HG02798 (cell line): ENCODE results near the gene E2F4.

Source experiments
- ATAC-seq: cut with Tn5 transposase; IDR thresholded peaks from one replicate; pipeline ENCODE4 v1.9.1; 2021; ENCODE audit warnings: mild to moderate bottlenecking; ENCODE audit not compliant: unreplicated experiment, poor library complexity

Gene E2F4

DNA sequence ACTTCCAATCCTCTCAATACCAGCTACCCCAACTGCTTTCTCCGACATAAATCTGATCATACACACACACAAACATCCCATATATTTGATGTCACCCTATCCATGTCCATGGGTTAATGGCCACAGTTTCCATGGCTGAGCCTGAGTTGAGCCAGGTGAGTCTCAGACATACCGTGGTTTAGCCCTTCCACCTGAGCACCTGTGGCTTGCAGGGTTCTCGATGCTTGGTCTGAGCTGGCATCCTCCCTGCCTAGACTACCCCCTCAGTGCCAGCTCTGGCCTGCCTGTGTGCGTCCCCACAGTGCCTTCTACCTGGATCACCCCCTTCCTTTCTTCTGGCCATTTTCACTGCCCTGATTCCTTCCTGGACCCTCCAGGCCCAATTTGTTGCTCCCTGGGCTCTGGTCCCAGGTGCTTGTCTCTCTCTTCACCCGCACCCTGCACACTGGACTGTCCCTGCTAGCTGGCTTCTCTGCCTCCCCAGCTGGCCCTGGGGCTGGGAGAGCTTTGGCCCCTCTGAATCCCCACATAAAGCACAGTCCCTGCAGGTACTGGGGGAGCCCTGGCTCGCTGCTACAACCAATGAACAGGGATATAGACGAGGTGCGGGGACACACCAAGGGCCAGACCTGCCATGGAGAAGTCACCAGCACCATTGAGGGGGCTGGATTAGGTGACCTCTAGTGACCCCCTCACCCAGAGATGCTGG lies 14.3 kb downstream of the E2F4 start:
- ATAC-seq: no peak

DNA sequence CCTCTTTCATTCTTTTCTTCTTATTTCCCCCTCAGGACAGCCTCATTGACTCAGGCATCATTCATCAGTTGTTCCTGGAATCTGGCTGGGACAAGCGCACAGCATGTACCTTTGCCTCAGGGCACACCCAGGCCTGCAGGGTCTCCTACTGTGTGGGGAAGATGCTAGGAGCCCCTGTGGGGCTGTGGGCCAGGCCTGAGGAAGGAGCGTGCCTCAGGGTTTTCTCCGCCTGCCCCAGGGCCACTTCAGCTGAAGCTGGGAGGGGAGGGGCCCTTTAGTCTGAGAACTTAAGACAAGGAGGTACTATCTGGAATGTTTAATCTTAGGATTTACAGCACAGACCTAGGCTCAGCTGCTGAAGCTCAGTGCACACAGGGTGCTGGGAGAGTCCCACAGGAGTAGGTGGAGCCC lies 14.9 kb downstream of the E2F4 start:
- no peak for ATAC-seq

DNA sequence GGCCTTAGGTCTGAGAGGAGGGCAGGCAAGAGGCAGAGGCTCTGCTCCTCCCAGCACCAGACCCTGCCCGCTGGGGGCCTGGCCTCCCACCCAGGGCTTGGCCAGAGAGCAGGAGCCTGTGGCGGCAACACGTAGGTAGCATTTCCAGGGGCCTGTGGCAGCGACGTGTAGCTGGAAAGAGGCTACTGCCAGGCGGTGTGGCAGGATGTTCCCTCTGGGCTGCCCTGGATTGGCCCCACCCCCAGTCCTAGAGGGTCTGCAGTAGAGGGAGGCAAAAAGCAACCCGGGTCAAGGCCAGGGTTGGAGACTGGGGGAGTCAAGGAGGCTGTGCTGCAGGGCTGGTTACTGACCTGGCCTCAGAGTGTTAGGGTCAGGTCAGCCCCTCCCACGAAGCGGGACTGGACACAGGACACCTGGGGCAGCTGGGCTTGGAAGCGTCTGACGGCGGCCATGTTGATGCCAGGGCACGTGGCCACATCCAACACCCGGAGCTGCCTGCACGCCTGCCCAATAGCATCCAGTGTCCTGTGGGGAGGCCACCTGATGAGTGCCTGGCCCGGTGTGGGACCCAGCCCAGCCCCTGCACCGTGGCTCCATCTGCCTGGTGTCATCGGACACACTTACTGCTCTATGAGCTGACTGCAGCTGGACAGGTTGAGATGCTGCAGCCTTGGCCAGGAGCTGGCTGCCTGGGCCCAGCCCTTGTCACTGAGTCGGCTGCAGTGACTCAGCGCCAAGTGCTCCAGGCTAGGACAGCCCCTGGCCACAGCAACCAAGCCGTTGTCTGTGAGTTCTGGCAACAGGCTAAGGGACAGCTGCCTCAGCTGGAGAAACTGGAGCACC lies 15.5 kb downstream of the E2F4 start:
- ATAC-seq: no peak

DNA sequence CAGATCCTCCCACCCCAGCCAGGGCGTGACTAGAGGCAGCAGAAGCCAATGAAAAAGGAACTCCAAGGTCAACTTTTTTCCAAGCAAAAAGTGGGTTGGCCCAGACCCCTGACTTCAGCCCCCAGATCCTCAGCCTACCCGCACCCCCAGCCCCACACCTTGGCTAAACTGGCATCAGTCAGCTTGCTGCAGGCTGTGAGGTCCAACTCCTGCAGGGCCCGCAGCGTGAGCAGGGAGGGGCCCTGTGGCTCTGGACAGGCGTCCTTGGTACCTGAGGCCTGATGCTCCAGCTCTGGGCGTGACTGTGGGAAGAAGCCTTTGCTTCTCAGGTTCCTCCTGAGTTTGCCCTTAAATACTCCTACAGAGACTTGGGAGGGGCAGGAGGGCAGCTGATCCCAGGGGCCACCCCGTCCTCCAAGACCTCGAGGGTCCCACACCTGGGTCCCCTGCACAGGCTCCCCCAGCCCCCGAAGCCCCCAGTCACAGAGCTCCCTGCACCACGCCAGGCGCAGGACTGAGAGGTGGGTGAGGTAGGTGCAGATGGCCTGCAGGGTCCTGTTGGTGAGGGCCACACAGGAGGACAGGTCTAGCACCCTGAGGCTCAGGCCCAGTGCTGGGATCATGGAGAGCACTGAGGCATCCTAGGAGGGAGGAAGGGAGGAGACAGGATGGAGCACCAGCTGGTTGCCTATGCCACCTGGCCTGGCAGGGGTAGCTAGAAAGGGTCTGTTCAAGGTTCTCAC lies 16.4 kb downstream of the E2F4 start:
- ATAC-seq: no peak

DNA sequence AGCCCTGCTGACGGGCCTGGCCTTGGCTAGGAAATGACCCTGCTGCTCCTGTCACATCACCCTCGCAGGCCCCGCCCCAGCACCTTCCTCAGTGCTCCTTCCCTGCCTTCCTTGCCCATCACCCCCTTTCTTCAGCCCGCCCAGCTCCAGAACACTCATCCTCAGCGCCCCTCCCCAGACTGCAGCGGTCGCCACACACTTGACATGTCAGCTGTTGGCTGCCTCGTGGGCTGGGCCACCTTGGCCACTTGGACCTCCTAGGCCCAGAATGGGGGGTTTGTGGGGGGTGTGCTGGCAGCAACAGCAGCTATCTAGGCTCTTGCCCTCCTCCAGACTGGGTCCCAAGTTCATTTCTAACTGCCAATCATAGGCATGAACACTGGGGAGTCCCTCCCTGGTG lies 17.6 kb downstream of the E2F4 start:
- no peak for ATAC-seq

DNA sequence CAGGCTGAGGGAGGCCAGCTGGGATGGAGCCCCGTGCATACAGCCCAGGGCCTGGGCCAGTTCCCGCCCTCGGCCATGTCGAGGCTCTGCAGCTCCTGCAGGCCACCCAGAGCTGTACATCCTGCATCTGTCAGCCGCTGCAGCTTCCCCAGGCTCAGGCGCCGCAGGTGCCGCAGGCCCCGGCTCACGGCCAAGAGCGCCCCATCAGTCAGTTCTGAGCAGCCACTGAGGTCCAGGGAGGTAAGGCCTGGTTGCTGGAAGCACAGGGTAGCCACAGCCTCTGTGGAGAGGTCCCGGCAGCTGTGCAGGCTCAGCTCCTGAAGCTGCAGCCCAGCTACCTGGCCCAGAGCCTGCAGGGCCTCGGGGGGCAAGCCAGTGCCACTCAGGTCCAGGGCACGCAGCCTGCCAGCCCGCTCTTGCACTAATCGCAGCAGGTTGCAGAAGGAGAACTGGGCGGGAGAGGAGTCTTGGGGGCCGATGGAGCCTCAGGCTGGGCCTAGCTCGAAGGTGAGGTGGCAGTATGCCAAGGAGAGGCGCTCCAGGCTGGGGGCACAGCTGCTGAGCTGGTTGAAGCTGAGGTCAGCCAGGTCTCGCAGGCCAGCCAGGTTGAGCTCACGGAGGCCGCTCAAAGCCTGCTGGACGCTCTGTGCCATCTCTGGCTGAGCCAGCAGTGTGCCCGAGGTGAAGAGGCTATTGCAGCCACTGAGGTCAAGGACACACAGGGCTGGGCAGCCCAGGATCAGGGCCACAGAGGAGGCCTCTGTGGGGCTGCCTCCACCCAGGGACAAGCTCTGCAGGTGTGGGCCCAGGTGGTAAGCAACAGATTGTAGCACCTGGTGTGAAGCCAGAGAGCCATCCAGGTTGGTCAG lies 18.3 kb downstream of the E2F4 start:
- no peak for ATAC-seq

DNA sequence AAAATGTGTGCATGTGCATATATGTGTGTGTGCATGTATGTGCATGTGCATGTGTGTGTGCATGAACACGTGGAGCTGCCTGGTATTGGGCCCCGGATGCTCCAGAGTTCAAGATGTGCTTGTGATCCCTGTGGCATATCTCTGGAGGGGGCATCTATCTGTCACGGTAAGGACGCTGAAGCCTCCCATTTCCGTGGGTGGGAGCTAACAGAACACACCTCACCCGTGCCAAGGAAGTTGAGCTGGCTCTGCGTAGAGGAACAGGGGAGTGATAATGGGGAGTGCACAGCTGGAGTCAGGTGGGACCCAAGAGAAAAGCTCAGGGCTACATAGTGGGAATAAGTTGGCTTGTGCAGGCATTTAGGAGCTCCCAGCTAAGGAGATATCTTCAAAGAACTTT lies 19.7 kb downstream of the E2F4 start:
- ATAC-seq: no peak

DNA sequence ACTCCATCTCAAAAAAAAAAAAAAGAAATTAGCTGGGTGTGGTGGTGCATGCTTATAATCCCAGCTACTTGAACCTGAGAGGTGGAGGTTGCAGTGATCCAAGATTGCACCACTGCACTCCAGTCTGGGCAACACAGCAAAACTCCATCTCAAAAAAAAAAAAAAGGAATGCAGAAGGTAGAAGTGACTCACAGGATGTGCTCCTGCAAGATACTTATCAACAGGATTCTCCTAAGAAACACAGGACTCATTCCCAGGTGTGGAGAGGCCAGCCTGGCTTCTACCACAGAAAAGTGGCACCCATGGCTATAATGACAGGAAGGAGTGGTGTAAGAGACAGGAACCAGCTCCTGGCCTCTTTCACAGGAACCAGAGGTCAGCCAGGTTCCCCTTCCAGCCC lies 20.8 kb downstream of the E2F4 start:
- ATAC-seq: no peak

DNA sequence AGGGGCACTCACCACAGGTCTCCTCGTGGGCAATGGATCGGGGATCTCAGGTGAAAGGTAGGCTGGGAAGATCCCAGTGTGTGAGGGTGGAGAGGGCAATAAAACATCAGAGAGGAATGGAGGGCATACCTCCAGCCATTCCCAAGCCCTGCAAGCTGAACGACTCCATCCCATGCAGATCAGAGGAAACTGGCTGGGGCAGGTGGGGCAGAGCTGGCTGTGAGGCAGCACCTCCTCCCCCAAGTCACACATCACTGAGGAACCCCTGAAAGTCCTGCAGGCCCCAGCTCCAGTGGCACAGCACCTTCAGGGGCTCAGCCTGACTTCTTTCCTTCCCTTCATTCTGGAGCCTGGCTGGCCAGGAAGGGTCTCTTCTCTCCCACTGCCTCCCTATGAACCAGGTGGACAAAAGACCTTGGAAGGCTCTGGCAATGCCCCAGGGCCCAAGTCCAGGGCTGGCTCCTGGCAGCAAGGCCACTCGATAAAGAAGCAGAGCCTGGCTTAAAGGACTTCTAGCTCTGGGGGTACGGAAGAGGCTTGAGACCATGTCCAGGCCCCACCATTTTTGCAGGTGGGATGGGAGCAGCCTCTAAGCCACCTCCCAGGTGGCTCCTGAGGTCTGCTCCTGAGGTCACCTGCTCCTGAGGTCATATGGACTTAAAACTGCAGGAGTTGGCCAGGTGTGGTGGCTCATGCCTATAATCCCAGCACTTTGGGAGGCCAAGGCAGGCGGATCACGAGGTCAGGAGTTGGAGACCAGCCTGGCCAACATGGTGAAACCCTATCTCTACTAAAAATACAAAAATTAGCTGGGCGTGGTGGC lies 21.5 kb downstream of the E2F4 start:
- ATAC-seq: no peak

DNA sequence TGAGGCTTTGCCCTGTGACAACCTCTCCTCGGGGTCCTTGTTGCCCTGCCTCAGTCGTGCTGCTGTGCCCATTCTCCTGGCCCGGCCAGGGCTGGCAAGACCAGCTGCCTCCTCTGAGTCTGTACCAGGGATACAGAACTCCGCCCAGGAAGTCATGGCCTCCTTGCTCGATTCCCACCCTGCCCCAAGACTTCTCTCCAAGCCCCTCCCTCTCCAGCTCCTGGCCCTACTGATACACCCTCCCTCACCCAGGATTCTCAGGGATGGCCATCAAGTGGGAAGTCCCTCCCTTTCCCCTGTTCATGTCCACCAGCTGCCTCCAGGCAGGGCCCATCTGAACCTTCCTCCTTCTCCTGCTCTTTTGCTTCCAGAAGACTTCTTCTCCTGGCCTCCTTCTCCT lies 23.8 kb downstream of the E2F4 start:
- ATAC-seq: no peak

DNA sequence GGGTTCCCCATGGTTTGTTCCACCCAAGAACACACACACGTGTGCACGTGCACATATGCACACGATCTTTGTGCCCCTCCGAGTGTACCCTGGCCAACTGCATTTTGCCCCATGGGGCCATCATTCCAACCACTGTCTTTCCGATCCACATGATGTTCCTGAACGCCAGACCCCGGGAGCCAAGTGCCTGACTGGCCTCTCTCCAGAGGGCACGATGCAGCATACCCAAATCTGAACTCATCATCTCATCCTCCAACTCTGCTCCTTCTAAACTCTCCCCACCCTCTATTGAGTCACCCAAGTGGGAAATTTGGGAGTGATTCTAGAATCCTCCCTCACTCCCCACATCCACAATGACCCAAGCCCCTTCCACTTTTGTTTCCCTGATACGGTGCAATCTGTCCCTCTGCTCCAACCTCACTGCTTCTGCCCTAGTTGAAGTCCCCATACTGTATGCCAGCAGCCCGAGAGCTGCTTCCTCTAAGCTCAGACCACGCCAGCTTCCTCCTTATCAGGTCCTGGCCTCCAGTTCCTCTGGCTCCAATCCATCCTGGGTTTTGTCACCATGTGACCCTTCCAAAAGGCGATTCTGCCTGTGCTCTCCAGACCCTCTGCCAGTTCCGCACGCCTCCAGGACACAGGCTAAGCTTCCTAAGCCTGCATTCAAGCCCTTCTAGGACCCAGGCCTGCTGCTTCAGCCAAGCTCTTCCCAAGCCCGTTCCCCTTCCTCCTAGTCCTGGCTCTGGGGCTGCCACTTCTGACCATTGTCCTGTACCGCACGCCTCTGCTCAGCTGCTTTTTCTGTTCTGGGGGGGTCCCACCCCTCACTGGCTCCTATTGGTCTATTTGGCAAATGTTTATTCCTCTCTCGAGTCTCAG lies 24.9 kb downstream of the E2F4 start:
- no peak for ATAC-seq

DNA sequence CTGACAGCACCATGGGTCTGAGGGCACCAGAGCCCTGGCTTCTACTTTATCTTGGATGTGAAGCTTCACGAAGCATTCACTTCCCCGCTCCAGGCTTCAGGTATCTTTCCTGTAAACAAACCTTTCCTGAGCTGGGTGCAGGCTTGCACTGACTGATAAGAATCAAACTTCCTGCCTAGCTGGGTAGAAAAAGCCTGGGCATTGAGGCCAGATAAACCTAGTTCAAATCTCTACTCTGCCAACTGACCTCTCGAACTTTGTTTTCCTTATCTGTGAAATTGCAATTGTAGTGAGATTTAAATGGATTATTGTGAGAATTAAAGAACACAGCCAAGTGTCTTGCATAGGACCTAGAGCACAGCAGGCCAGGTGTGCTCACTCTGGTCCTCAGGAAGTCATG lies 32.0 kb downstream of the E2F4 start:
- no peak for ATAC-seq

DNA sequence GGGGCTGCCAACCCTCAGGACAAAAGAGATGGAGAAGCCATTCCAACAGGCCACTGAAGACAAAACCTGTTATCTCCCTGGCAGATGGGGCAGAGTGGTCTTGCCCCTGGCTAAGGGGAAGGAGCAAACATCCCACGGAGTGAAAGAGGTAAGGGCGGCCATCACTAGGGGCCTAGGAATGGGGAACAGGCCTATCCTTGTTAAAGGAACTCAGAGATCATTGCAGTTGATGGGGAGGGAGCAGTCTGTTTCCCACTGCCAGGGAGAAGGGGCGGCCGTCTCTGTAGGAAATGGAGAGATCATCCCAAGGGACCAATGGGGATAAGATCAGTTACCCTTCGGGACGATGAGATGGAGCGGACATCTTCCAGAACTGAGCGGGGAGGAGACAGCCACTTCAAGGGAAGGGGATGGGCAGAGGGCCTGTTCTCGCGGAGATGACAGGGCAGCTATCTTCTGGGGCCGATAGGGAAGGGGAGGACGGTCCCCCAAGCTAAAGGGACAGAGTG lies 34.4 kb downstream of the E2F4 start:
- ATAC-seq: no peak

DNA sequence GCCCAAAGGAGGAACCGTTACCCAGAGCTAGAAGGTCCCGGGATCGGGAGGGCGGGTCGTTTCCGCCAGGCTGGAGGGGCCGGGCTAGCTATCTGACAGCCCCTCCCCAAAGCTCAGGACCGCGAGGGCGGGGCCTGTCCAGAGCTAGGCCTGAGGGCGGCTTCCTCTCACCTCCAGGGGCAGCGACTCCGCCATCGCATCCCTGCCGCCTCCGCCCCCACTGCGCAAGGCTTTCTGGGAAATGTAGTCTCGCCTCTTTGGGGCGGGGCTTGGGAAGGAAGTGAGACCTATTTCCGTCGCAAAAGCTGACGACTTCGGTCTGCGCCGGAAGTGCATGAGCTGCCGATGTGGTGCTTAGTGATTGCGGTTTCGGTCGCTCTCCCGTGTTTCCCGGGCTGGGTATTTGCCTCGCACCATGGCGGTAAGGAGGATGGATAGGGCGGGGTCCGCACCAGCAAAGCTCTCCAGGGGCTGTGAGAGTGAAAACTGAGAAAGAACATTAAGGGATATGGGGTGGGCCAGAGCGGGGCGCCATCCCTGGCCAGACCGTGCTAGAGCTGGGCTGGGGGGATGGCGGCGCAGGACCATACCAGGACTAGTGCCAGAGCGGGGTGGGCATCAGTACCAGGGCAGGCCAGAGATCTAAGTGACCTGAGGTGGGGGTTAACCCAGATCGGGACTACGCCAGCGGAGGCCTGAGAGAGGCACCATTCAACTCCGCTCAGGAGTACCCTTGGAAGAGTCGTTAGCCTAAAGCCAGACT lies 35.0 kb downstream of the E2F4 start, which contains the start of gene TMEM208:
TSS of gene TMEM208 (plus strand) at position 327 of the 763 bp plus-strand sequence. CDS start at position 416, 89 bp downstream.
- peak; percentile 96 for ATAC-seq

DNA sequence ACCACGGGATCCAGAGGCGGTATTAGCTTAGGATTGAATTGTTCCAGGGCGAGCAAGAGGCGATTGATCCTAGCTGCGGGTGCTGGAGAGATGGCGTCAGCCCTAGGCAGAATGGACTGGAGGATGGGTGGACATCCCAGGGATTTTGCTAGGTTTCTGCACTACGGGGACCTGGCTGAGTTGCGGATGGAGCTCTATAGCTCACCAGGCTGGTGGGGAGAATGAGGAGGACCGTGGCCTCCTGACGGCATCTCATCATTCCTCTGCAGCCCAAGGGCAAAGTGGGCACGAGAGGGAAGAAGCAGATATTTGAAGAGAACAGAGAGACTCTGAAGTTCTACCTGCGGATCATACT lies 35.6 kb downstream of the E2F4 start:
- no peak for ATAC-seq

DNA sequence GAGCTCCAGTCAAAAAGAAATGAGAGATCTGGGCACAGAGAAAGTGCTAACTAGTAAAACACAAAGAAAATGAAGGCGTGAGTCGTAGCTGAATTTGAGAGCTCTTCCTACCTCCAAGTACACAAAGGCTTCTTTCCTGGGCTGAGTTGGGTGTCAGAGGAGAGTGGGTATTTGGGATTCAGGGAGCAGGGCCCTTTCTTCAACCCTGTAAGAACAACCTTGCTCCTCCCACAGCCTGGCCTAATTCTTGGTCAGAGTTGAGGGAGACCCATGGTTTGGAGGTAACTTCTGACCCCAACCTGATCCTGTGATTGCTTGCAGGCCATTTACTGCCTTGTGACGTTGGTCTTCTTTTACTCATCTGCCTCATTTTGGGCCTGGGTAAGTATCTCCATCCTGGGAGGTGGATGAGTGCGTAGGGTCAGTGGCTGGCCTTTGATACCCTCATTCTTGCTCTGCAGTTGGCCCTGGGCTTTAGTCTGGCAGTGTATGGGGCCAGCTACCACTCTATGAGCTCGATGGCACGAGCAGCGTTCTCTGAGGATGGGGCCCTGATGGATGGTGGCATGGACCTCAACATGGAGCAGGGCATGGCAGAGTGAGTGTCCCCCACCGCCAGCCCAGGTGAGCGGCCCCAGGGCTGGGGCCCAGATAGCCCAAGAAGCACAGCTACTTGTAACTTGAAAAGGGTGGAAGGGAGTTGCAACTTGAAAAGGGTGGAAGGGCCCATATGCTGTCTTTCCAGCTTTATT lies 36.3 kb downstream of the E2F4 start:
- no peak for ATAC-seq

DNA sequence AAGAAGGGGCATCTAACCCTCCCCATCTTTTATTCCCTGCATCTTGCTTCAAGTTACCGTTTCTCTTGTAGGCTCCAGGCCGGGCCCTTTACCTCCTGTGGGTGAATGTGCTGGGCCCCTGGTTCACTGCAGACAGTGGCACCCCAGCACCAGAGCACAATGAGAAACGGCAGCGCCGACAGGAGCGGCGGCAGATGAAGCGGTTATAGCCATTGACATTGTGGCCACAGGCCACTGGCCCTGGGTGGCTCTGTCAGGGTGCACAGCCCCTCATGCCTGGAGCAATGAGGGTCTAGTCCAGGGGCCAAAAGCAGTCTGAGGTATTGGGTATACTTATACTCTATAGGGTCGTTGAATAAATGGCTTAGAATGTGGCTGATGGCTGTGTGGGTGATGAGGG lies 37.0 kb downstream of the E2F4 start:
- ATAC-seq: no peak
